ENCODE data around the gene DNAJC18.

DNAJC18 gene

GRCh38 chr5:139383993-139384590, 55.2 kb downstream of the DNAJC18 start:
- TF ChIP-seq, protein P1, sequence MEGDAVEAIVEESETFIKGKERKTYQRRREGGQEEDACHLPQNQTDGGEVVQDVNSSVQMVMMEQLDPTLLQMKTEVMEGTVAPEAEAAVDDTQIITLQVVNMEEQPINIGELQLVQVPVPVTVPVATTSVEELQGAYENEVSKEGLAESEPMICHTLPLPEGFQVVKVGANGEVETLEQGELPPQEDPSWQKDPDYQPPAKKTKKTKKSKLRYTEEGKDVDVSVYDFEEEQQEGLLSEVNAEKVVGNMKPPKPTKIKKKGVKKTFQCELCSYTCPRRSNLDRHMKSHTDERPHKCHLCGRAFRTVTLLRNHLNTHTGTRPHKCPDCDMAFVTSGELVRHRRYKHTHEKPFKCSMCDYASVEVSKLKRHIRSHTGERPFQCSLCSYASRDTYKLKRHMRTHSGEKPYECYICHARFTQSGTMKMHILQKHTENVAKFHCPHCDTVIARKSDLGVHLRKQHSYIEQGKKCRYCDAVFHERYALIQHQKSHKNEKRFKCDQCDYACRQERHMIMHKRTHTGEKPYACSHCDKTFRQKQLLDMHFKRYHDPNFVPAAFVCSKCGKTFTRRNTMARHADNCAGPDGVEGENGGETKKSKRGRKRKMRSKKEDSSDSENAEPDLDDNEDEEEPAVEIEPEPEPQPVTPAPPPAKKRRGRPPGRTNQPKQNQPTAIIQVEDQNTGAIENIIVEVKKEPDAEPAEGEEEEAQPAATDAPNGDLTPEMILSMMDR (IDR thresholded peaks at IDR 0.05; ENCODE audit: extremely low read depth, insufficient read depth, missing control alignments), result no peak
- in situ Hi-C loops (cut with MboI; ENCODE audit: low pct_unique_long_range_greater_than_20kb, low sequenced_read_pairs, unreplicated experiment), result no loop called here
- DNase-seq (ENCODE audit: low spot score), result no peak

- in situ Hi-C loops (cut with MboI; ENCODE audit: low pct_unique_long_range_greater_than_20kb, low sequenced_read_pairs, unreplicated experiment), result no loop called here
- no peak for DNase-seq (ENCODE audit: low spot score)
- TF ChIP-seq, protein P1 (IDR thresholded peaks at IDR 0.05; ENCODE audit: extremely low read depth, insufficient read depth, missing control alignments), result no peak
These were observed 55.9 kb downstream of the DNAJC18 start, which contains the start of gene SLC23A1 for GRCh38 chr5:139383275-139383992. TSS of gene SLC23A1 (minus strand) at chr5:139383297. CDS start at chr5:139383253, 44 bp downstream.

DNA sequence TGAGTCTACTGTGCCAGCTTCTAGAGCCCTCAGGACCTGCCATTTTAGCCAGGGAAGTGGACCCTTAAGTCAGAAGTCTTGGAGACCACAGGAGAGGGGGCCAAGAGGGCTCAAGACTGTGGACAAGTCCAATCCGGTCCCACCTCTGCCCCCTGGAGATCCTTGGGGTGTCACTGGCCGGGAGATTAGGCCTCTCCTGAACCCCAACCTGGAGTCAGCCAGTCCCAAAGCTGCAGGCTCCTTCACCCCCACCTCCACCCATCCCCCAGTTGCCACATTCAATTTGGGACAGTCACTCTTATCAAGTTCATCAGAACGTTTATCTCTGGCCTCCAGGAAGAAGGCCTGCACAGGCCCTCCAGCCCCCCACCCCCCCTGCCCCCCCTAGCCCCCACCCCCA, 56.5 kb downstream of the DNAJC18 start:
- TF ChIP-seq, protein P1 (IDR thresholded peaks at IDR 0.05; ENCODE audit: extremely low read depth, insufficient read depth, missing control alignments), result no peak
- DNase-seq (ENCODE audit: low spot score), result no peak
- in situ Hi-C loops (cut with MboI; ENCODE audit: low pct_unique_long_range_greater_than_20kb, low sequenced_read_pairs, unreplicated experiment), result no loop called here

GRCh38 chr5:139381837-139382761, 57.2 kb downstream of the DNAJC18 start:
- TF ChIP-seq, protein P1 (IDR thresholded peaks at IDR 0.05; ENCODE audit: extremely low read depth, insufficient read depth, missing control alignments), result no peak

DNA sequence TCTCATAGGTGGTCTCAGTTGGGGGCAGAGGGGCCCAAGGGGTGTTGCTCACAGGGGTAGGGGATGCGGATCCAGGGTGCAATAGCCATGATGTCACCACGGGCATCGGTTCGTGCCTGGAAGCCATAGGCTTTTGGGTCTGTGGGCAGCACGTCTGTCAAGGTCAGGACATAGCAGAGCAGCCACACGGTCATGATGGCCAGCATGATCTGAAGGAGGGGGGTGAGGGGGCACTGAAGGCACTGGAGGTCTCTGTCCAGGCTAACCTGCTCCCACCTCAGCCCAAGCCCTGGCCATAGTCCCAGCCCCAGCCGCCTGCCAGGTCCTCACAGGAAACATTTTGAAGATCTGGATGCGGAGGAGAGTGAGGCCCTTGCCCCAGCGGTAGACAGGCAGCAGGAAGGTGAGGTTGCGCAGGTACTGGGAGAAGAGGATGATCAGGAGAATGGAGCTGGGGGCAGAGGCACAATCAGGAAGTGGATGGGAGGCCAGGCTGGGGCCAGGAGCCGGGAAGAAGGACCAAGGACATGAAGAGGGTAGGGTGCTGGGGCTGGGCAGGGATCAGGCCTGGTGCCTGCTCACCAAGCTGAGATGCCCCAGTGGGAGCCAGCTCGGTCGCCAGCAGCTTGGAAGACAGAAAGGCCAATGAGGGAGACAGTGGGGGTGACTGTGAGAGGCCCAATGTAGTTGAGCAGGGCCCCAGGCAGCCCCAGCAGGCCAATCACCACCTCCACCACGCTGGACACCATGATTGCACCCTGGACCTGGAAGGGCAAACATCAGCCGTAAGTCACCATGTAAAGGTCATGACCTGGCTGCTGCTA, 59.5 kb downstream of the DNAJC18 start:
- DNase-seq (ENCODE audit: low spot score), result no peak
- in situ Hi-C loops (cut with MboI; ENCODE audit: low pct_unique_long_range_greater_than_20kb, low sequenced_read_pairs, unreplicated experiment), result no loop called here
- TF ChIP-seq, protein P1 (IDR thresholded peaks at IDR 0.05; ENCODE audit: extremely low read depth, insufficient read depth, missing control alignments), result no peak

More at GRCh38 chr5:139381837-139382761, 57.2 kb downstream of the DNAJC18 start:
- no peak for DNase-seq (ENCODE audit: low spot score)
- in situ Hi-C loops (cut with MboI; ENCODE audit: low pct_unique_long_range_greater_than_20kb, low sequenced_read_pairs, unreplicated experiment), result no loop called here
